IPS-18c (cell line): Measurements from ENCODE around the gene IL17C.
"Not testable (repeated sequence)": the region's sequence is repeated elsewhere in the genome, so short reads cannot be mapped to it uniquely, and the experiment has no call there.

Experiments used
- H3K4me3 ChIP-seq: 2 replicates; pipeline ENCODE4 v1.7.0; 2013; ENCODE audit warnings: low read depth, mild to moderate bottlenecking, low read length, moderate library complexity; ENCODE audit not compliant: insufficient read depth
- H3K9me3 ChIP-seq: one replicate; pipeline ENCODE4 v1.6.1; 2013; ENCODE audit warnings: mild to moderate bottlenecking, low read length, moderate library complexity; ENCODE audit not compliant: control insufficient read depth, insufficient read depth

The IL17C gene

DNA sequence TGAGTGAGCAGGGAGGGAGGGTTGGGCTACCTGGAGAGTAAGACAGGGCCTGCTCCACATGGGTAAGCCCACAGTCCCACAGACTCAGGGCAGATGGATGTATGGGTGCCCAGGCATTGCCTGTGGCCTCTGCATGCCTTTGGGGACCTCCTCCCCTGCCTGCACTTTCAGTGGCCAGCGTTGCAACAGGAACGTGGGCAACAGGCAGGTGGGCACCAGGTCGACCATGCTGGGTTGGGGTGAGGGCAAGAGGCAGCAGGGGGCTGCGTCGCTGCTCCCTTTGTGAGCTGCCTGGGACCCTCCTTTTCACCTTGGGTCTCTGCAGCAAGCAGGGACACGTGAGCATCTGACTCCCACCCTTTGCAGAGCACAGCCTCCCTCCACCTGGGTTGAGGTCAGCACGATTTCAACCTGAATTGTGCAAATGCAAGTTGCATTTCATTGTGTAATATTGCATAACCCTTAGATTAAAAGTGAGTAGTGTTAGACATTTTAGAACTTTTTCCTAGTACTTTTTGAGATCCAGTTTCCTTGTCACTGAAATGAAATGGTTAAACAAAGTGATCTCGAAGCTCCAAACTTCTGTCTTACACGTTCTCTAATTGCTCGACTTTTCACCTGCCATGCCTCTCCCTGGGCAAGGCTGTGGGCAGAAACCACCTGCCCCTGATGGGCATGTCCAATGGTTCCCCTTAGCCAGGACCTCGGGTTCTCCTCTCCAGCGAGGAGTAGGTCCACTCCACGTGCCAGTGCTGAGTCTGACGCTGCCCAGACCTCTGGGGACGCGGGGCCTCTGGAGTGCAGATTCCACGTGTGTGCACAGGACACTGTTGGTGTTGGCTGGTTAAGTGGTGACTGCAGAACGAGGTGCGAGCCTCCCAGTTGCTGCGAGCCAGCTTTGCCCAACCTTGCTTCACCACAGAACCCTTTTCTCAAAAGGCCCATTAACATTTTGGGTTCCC, 32.9 kb upstream of the IL17C start:
- H3K9me3 ChIP-seq, result no peaks in the 10 kb centered on the region
- H3K4me3 ChIP-seq, result no peak overlapping the region

DNA sequence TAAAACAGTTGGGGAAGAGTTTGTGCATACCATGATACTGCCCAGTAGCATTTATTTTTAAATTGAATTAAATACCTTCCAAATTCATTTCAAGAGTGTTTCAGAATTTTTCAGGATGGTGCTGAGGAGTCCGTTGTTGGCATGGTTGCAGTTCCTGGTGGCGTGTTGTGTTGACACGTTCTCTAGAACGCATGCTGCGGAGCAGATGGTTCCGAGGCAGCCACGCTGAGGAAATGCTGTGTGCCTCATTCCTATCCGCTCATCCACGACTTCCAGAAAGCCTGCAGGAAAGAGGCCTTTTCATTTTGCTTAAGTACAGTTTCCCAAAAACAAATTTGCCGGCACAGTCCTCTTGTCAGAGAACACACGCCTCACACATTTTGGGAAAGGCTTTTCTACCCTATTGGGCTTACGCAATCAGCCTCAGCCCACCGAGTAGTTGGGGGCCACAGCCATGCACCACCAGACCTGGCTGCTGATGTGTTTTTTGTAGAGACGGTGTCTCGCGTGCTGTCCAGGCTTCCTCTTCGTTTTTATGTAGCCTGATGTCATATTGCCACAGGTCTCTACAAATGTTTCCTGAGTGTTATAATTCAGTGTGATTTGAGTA, 32.1 kb upstream of the IL17C start:
- Histone ChIP-seq H3K4me3 (no peak overlapping the region), H3K9me3 (no peaks in the 10 kb centered on the region)

DNA sequence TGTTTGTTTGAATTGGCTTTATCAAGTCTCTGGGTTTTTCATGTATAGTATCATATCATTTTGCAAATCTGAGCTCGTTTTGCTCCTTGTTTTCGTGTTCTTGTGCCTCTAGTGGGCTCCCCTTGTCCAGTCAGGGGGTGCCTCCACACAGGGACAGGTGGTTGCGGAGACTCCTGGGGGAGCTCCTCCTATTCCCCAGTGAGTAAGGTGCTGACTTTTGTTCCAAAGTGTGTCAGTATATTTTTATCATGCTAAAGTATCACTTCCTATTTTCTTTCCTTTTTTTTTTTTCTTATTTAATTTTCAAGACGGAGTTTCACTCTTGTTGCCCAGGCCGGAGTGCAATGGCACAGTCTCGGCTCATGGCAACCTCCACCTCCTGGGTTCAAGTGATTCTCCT, 30.3 kb upstream of the IL17C start:
- Histone ChIP-seq H3K9me3 (no peaks in the 10 kb centered on the region), H3K4me3 (no peak overlapping the region)

DNA sequence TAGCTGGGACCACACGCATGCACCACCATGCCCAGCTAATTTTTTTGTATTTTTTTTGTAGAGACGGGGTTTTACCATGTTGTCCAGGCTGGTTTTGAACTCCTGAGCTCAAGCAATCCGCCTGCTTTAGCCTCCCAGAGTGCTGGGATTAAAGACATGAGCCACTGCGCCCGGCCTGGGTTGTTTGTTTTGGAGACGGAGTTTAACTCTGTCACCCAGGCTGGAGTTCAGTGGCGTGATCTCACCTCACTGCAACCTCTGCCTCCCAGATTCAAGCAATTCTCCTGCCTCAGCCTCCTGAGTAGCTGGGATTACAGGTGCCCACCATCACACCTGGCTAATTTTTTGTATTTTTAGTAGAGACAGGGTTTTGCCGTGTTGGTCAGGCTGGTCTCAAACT, 28.9 kb upstream of the IL17C start:
- not testable (repeated sequence) for H3K4me3 ChIP-seq, H3K9me3 ChIP-seq

DNA sequence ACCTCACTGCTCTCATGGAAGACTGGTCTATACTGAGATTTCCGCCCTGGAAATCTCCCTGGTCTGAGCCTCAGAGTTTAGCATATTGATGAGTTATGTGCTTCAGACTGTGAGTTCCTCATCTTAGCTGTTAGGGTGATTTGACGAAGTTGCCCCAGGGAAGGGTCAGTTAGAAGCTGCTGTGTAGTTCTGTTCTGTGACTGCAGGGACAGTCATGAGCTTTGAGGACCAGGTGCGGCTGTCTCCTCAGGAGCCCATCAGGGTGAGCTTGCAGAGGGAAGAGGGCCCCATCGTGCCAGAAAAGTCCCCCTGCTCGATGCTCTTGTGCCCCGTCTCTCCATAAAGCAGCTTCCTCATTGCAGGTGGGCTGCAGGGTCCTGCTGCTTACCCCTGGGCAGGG, 28.3 kb upstream of the IL17C start:
- no peak overlapping the region for H3K4me3 ChIP-seq
- H3K9me3 ChIP-seq, result no peaks in the 10 kb centered on the region

DNA sequence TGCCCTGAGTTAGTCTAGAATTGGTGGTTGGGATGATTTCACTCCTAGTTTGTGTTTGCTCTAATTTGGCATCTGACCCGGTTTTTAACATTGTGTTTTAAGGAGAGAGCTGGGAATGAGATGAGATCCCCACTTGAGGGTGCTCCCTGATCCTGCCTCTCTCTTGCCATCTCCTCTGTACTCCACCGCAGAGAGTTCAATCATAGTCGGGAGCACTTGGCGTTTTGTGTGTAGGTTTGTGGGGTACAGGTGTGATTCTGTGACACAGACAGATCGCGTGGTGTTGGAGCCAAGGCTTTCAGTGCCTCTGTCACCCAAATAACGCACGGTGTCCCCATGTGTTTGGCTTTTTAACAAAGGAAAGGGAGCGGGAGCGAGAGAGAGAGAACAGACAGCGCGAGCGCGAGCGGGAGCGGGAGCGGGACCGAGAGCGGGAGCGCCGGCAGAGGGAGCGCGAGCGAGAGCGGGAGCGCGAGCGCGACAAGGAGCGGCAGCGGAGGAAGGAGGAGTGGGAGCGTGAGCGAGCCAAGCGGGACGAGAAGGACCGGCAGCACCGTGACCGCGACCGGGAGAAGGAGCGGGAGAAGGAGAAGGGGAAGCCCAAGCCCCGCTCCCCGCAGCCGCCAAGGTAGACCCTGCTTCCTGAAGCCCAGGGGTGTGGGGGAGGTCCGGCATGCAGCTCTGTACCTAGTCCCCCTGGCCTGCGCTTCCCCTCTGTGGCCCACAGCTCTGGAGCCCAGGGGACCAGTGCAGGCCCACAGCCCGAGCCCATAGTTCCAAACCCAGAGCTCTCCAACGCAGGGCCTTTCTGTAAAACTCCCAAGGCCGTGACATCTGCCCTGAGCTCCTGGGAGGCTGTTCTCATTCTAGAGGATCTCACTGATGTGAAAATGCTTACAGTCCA, 27.2 kb upstream of the IL17C start:
- Histone ChIP-seq H3K4me3 (no peak overlapping the region), H3K9me3 (no peaks in the 10 kb centered on the region)

DNA sequence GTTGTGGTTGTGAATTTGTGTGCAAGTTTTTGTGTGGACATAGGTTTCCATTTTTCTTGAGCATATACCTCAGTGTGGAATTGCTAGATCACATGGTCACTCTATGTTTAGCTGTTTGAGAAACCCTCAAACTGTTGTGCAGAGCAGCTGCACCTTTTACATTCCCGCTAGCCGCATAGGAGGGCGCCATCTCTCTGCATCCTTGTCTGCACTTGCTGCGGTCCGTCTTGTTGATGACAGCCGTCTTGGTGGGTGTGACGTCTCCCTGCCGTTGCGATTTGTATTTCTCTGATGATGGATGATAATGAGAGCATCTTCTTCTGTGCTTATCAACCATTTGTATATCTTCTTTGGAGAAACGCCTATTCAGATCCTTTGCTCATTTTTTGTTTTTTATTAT, 25.1 kb upstream of the IL17C start:
- Histone ChIP-seq H3K9me3 (no peaks in the 10 kb centered on the region), H3K4me3 (no peak overlapping the region)

DNA sequence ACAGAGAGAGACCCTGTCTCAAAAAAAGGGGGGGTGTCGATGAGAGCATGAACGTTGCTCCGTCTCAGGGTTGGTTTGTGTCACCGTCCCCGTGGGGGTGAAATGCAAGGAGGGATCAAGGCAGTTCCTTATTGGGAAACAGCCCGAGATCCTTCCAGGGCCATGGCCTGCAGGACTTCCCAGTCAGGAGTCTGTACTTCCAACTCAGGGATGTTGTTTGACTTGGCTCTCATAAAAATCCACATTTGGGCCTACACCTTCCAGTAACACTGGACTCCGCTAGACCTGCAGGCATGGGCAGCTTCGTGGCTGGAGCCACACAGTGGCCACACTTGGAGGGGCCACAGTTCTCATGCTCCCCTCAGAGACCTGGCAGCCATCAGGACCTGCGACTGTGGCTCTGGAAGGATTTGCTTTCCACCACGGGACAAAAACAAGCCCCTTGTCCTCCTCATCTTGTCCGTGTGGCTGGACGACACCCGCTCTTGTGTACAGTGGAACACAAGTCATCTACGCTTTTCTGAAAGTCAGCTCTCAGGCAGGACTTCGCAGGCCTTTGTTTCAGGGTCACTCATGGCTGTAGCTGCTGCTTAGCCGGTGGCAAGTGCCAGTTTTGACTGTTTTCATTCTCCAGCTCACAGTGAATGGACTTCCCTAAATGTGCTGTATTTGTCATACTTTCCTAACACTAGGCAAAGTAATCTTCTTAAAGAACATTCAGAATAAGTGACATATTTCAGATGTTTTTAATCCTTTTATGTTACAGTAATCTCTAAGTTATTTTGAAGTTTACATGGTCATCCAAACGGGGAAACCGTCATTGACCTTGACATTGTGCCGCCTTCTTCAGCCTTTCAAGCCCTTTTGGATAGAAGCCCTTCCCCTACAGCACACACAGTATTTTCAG, 24.2 kb upstream of the IL17C start:
- Histone ChIP-seq H3K4me3 (no peak overlapping the region), H3K9me3 (no peaks in the 10 kb centered on the region)

DNA sequence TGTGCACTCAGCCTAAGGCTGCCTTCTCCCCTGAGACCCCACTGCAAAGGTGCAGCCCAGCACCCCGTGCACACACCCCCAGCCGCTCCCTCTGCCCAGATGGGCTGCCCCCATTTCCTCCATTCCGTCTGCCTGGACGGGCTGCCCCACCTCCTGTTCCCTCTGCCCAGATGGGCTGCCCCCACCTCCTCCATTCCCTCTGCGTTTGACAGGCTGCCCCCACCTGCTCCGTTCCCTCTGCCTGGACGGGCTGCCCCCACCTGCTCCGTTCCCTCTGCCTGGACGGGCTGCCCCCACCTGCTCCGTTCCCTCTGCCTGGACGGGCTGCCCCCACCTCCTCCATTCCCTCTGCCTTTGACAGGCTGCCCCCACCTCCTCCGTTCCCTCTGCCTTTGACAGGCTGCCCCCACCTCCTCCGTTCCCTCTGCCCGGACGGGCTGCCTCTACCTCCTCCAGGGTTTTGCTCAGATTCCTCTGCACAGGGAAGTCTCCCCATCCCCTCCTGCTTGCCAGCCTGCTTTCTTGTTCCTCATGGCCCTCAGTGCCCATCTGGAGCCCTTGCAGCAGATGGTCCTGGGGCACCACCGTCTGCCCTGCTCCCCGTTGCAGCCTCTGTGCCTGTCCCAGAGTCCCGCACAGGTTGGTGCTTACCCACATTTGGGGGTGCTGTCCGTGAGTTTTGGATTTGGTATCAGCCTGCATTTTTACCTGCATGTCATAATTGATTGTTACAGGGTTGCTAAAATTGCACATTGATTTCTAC, 23.4 kb upstream of the IL17C start:
- Histone ChIP-seq H3K9me3 (no peaks in the 10 kb centered on the region), H3K4me3 (no peak overlapping the region)

DNA sequence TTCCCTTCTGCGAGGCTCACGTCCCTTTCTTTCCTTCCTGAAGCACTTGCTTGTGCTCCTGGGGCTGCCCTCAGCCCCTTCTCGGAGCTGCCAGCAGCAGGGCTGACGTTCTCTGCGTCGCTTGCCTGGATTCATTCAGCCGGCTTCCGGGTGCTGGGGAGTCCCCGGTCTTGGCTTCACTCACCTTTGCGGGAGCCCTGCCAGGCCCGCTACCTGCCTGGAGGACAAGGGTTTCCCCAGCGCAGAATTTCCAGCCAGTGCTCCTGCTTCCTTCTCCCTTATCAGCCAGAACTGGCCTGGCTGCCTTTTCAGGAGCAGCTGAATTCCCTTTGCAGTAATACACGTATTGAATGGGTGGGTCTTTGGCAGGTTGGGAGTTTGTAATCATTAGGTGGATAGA, 22.1 kb upstream of the IL17C start:
- H3K4me3 ChIP-seq, result no peak overlapping the region
- H3K9me3 ChIP-seq, result no peaks in the 10 kb centered on the region

DNA sequence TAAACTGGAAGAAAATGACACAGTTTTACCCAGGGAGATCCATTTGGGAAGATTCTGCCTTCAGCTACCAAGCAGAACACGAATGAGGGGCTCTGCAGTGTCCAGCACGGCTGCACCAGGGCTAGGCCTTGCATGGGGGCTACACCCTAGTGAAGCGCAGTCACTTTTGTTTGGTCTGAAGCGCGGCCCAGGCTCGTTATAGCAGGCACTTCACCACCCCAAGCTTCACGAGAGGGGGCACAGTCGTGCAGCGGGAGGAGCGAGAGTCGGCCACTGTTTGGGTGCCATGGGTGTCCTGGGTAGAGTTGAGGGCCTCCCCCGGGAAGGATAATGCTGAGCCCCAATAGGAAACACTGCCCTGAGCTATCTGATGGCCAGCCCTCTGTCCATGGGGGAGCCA, 21.6 kb upstream of the IL17C start:
- Histone ChIP-seq H3K9me3 (no peaks in the 10 kb centered on the region), H3K4me3 (no peak overlapping the region)

DNA sequence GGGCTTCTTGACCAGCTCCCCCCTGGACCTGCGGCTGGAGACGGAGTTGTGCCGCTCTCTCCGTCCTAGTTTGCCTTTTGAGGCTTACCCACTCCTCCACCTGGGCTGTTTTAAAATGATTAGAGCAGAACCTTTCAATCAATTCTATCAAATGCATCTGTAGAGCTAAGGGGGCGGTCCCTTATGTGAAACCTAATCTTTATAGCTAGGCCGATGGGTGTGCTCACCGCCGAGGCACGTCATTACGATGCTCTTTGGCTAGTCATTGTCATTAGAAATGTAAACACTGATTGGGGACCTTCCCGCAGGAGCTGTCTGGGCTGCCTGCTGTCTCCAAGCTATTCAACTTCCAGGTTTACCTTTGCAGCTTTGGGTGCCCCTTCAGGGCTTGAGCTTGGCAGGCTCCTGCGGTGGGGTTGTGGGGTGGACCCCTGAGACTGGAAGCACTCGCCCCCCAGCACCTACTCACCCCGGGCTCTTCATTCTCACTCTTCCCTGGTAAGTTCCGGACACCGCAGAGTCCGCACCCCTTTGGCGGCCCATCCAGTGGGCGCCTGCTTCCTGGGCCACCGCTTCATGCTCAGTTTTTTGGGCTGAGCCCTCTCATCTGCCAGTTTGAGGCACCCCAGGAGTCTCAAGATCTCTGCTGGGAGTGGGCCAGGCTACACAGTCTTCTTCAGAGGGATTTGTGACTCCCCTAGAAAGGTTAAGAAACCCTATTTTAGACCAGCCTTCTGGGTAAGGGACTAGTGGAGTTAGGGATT, 20.9 kb upstream of the IL17C start:
- Histone ChIP-seq H3K4me3 (no peak overlapping the region), H3K9me3 (no peaks in the 10 kb centered on the region)

DNA sequence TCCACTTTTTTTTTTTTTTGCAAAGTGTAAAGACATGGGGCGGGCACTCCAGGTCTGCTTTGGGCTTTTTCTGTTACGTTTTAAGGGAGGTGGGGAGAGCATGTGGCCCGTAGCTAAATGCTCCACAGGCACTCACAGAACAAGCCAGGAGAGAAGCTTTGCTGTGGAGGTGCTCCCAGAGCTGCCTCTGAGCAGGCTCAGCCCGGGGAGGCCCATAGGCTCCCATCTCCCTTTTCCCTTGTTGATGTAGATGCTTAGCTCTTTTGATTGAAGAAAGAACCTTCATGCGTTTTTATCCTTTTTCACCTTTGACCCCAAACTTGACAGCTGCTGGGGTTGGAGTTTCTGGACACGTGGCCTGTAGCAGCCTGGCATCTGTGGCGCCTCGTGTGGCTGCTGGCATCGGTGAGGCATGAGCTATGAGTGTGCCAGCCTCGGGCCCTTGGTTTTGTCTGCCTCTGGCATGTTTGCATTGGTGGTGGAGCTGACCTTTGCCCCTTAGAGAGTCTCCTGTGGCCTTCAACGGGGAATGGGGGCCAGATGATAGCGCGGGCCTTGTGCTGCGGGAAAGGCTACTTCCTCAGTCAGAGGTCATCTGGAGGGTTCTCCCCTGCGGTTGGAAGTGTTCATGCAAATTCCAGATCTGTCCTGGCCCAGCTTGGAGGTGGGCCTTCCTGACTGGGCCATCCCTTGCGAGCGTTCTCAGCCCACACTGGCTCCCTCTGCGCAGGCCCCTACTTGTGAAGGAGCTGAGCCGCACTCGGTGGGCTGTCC, 20.0 kb upstream of the IL17C start:
- no peak overlapping the region for H3K4me3 ChIP-seq
- H3K9me3 ChIP-seq, result no peaks in the 10 kb centered on the region

DNA sequence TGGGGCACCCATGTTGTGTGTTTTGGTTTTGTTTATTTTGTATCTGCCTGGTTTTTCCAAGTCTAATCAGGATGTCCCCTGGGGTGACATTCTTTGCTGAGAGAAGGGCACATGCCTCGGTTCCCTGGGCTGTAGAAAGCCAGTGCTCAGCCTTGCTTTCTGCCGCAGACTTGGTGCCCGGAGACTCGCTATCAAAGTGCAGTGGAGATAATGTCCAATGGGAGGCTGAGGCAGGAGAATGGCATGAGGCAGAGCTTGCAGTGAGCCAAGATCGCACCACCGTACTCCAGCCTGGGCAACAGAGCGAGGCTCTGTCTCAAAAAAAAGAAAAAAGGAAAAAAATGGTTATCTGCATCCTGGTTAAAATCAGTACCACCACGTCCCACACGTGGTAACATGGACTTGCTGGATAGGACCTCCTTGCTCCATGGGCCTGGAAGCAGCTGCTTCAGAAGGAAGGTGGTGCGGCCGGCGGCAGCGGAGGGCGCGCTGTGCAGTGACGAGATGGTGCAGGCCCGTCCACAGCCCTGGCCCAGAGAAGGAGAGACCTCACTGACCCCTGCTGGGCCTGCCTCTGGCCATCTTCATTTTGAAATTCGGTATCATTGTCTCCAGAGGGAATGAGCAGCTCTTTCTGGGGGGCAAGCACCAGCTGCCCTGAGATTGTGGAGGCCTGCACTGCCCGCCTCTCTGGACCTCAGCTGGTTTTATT, 19.3 kb upstream of the IL17C start:
- Histone ChIP-seq H3K4me3 (no peak overlapping the region), H3K9me3 (no peaks in the 10 kb centered on the region)
